K562 (cell line): ENCODE results near the gene ZNF548. TPM values are rescaled to one million over a fixed set of nuclear protein-coding genes. Genes with fewer than 3 reads are reported as not detected.

Experiments
- ATAC-seq: fragments of 200-7000 bp; cut with Tn5 transposase; 3 replicates; pipeline ENCODE4 v1.9.1; 2020; ENCODE audit warnings: moderate library complexity
- BruUV-seq: library from RNA; stranded (reverse); fragments of 400-500 nt; replicated peaks from 2 replicates; lab custom pipeline; 2021; lab: Mats Ljungman, UMichigan
- CTCF ChIA-PET: fragments of 300-600 bp; formaldehyde crosslinking; extraction: SDS; loops from one replicate; lab custom pipeline; 2021; ENCODE audit warnings: low intra/inter-chr PET ratio; lab: Yijun Ruan, JAX
- POLR2A ChIA-PET: fragments of 300-600, 350-650 bp; sonication (Branson Sonifier 250); formaldehyde crosslinking; extraction: SDS; loops from one replicate; lab custom pipeline; 2021; ENCODE audit warnings: antibody characterized with exemption, inconsistent platforms; lab: Yijun Ruan, JAX
- DNase-seq, 4 experiments: peaks; one replicate each; pipeline versions ENCODE4 v3.0.0 to v3.0.0-alpha.2; 2011 to 2018; ENCODE audit warnings: low spot score in 3 of 4, mixed read lengths in 3 of 4; ENCODE audit errors: extremely low read depth in 1 of 4
- FAIRE-seq: peaks from 2 replicates; lab custom pipeline; 2011; peaks lifted over from hg19 to GRCh38; lab: Jason Lieb, UNC
- H2AFZ ChIP-seq: 2 replicates; pipeline ENCODE4 v1.6.0; 2011; ENCODE audit warnings: low read depth, low read length, control low read depth, inconsistent platforms
- H3K27ac ChIP-seq: fragments of 200-600 bp; 3 replicates; pipeline ENCODE4 v1.8.0; 2011; ENCODE audit warnings: low read depth, mild to moderate bottlenecking, control low read depth, inconsistent platforms, low read length, moderate library complexity, mixed read lengths; ENCODE audit errors: extremely low read depth
- H3K27me3 ChIP-seq, 2 experiments: fragments of 300-600 bp in 1 of 2; 2 replicates in 1 of 2; 3 replicates in 1 of 2; pipeline versions ENCODE4 v1.6.0 to v1.8.0; 2011; ENCODE audit warnings: inconsistent platforms in 2 of 2, low read length in 2 of 2, mild to moderate bottlenecking in 1 of 2, mixed read lengths in 1 of 2, moderate library complexity in 1 of 2; ENCODE audit not compliant: control insufficient read depth in 2 of 2, insufficient read depth in 2 of 2
- H3K36me3 ChIP-seq: fragments of 300-600 bp; 3 replicates; pipeline ENCODE4 v1.8.0; 2011; ENCODE audit warnings: mild to moderate bottlenecking, low read length, inconsistent platforms; ENCODE audit not compliant: control insufficient read depth, insufficient read depth
- H3K4me1 ChIP-seq, 2 experiments: fragments of 200-600 bp in 1 of 2; replicated peaks in 1 of 2; 2 replicates in 1 of 2; 3 replicates in 1 of 2; pipeline versions ENCODE4 v1.5.1 to v1.8.0; 2011; ENCODE audit warnings: inconsistent platforms in 2 of 2, low read length in 2 of 2, mild to moderate bottlenecking in 1 of 2, mixed read lengths in 1 of 2, moderate library complexity in 1 of 2; ENCODE audit not compliant: control insufficient read depth in 2 of 2, insufficient read depth in 2 of 2
- H3K4me2 ChIP-seq: 2 replicates; pipeline ENCODE4 v1.6.1; 2011; ENCODE audit warnings: low read length, control low read depth, inconsistent platforms, mixed read lengths; ENCODE audit not compliant: insufficient read depth
- H3K4me3 ChIP-seq: fragments of 200-600 bp; sonication (generic), shearing (Covaris generic); 2 replicates; pipeline ENCODE4 v1.5.1; 2016; ENCODE audit warnings: control low read depth, inconsistent platforms
- H3K79me2 ChIP-seq: fragments of 200-600 bp; 3 replicates; pipeline ENCODE4 v1.8.0; 2011; ENCODE audit warnings: low read length, inconsistent platforms; ENCODE audit not compliant: control insufficient read depth, insufficient read depth
- H3K9ac ChIP-seq, 2 experiments: 2 replicates each; pipeline versions ENCODE4 v1.6.0 to v1.6.1; 2011; ENCODE audit warnings: low read depth in 2 of 2, low read length in 2 of 2, control low read depth in 1 of 2, inconsistent platforms in 1 of 2, mild to moderate bottlenecking in 1 of 2, mixed read lengths in 1 of 2; ENCODE audit not compliant: insufficient read depth in 1 of 2
- H3K9me1 ChIP-seq: one replicate; pipeline ENCODE4 v1.6.0; 2011; ENCODE audit warnings: inconsistent platforms, mild to moderate bottlenecking, low read length, moderate library complexity; ENCODE audit not compliant: control insufficient read depth, insufficient read depth
- H3K9me3 ChIP-seq: replicated peaks from 2 replicates; pipeline ENCODE4 v1.5.1; 2011; ENCODE audit warnings: low read depth, low read length, inconsistent platforms; ENCODE audit not compliant: control insufficient read depth, insufficient read depth
- H4K20me1 ChIP-seq: replicated peaks from 2 replicates; pipeline ENCODE4 v1.6.1; 2011; ENCODE audit warnings: low read length, inconsistent platforms, mixed read lengths; ENCODE audit not compliant: control insufficient read depth, insufficient read depth
- PYGO2 ChIP-seq: fragments of 450-650 bp; IDR thresholded peaks from 2 replicates; pipeline ENCODE4 v1.6.1; 2016; ENCODE audit warnings: mild to moderate bottlenecking, missing genetic modification characterization, moderate library complexity, missing compliant biosample characterization
- UBTF ChIP-seq, 2 experiments: IDR thresholded peaks; 2 replicates each; pipeline ENCODE4 v1.6.1; 2012; ENCODE audit warnings: improper control_type of control experiment in 2 of 2, low read depth in 2 of 2, low read length in 2 of 2, borderline replicate concordance in 1 of 2
- ZFP36 ChIP-seq: fragments of 150-350 bp; IDR thresholded peaks from 2 replicates; pipeline ENCODE4 v1.6.1; 2018; ENCODE audit warnings: low read length, low read depth; ENCODE audit not compliant: partially characterized antibody
- ZNF583 ChIP-seq: fragments of 250-450 bp; sonication (Bioruptor Pico); IDR thresholded peaks from 2 replicates; pipeline ENCODE4 v1.4.0; 2020
- WGBS: fragments of 100-300 bp; shearing (Covaris generic); methylation state at CpG from one replicate; pipeline ENCODE4 v1.1.6; 2016; ENCODE audit warnings: low coverage, mixed read lengths; ENCODE audit not compliant: insufficient coverage; ENCODE audit errors: missing lambda C conversion rate; 5-methylcytosine and 5-hydroxymethylcytosine counted together
- in situ Hi-C: fragments of 300-500 bp; cut with MboI; formaldehyde crosslinking; loops from 4 replicates; pipeline ENCODE4 v1.15.0; 2018; ENCODE audit warnings: inconsistent platforms, mixed read lengths
- intact Hi-C: fragments of 100-400 bp; cut with micrococcal nuclease; formaldehyde crosslinking; loops from 2 replicates; pipeline ENCODE4 v1.14.2; 2022
- polyA plus RNA-seq, 8 experiments: library from polyadenylated mRNA; depleted of rRNA in 4 of 8; stranded (reverse) in 5 of 8; unstranded in 3 of 8; fragments of >200 nt; fragmentation: Nextera tagmentation in 2 of 8; fragmentation: Illumina TruSeq in 1 of 8; extraction: Ambion mirVana in 2 of 8; extraction: Trizol in 1 of 8; gene quantifications; 2 replicates each; pipeline versions ENCODE4 v1.2.1 to v1.2.3, GENCODE V29; 2011 to 2014; ENCODE audit warnings: inconsistent platforms in 1 of 8, missing spikeins in 1 of 8
- total RNA-seq, 7 experiments: library from RNA; depleted of rRNA in 6 of 7; stranded (reverse); fragments of >200 nt in 6 of 7; fragmentation: Illumina TruSeq in 2 of 7; extraction: Trizol in 2 of 7; gene quantifications; 2 replicates each; pipeline versions ENCODE4 v1.2.1 to v1.2.3, GENCODE V29; 2011 to 2021; ENCODE audit warnings: low replicate concordance in 1 of 7

Gene ZNF548
- total and polyA plus RNA-seq, 9 of the 15 experiments (the other 6 are each of a cell fraction or from before 2014, with no cell fraction given): 1.5 to 8.7 (median 4.5) TPM

- no peak for TF ChIP-seq UBTF (IDR thresholded peaks at IDR 0.05; ENCODE audit: borderline replicate concordance in 1 of 2, low read depth in 2 of 2, low read length in 2 of 2)
Observed at GRCh38 chr19:57366776-57367175, 22.9 kb upstream of the ZNF548 start (continued).

- H3K9ac ChIP-seq: no peak overlapping the region
- no peaks in the 10 kb centered on the region for H4K20me1 ChIP-seq
- DNase-seq: no peak
- peaks cover 2% of the 10 kb centered on the region; the same call in 1 of the 2 replicates for H3K9me3 ChIP-seq
- H3K36me3 ChIP-seq: no peaks in the 10 kb centered on the region
- CTCF ChIA-PET: no interaction called here
- no peaks in the 10 kb centered on the region for H3K9me1 ChIP-seq
- TF ChIP-seq ZFP36: peak; percentile 51
- no peak for TF ChIP-seq PYGO2
- TF ChIP-seq ZNF583 (CRISPR knock-in tag): no peak
- TF ChIP-seq, all 486 proteins: peak for 1
- Histone ChIP-seq H3K4me1 (no peaks in the 10 kb centered on the region), H3K27ac (no peak overlapping the region), H2AFZ (no peak overlapping the region), H3K79me2 (no peaks in the 10 kb centered on the region), H3K4me3 (no peak overlapping the region), H3K4me2 (no peak overlapping the region), H3K27me3 (no peaks in the 10 kb centered on the region)
- in situ Hi-C loops (no loop called here), intact Hi-C loops (no loop called here)
- WGBS: 3% methylated on average over 6 of the region's 6 CpGs
- ATAC-seq: no peak
- no peak for FAIRE-seq
- BruUV-seq: no TSS peak
- POLR2A ChIA-PET: interaction anchor here (0.7 kb wide), 1 partner anchor 13 kb away, joined by 3 read pairs; no protein-coding TSS in a partner anchor
Observed at GRCh38 chr19:57374179-57374578, 15.5 kb upstream of the ZNF548 start.
